HepG2 (cell line): Measurements from ENCODE around the gene HCRTR2. TPM values are rescaled to one million over a fixed set of nuclear protein-coding genes. Genes with fewer than 3 reads are reported as not detected.

ENCODE experiments used
- ATAC-seq: fragments of 200-7000 bp; cut with Tn5 transposase; 3 replicates; pipeline ENCODE4 v1.9.1; 2020; ENCODE audit warnings: mild to moderate bottlenecking, moderate library complexity
- BruUV-seq: library from RNA; stranded (reverse); fragments of 400-500 nt; replicated peaks from 2 replicates; lab custom pipeline; 2021; lab: Mats Ljungman, UMichigan
- CTCF ChIA-PET: fragments of 300-600 bp; formaldehyde crosslinking; extraction: SDS; loops from one replicate; lab custom pipeline; 2021; ENCODE audit warnings: low total read pairs, inconsistent platforms, low intra/inter-chr PET ratio; lab: Yijun Ruan, JAX
- POLR2A ChIA-PET: fragments of 350-600 bp; sonication (Branson Sonifier 250); formaldehyde crosslinking; loops from one replicate; lab custom pipeline; 2020; ENCODE audit warnings: antibody characterized with exemption, inconsistent platforms; lab: Yijun Ruan, JAX
- DNase-seq: peaks from one replicate; pipeline ENCODE4 v3.0.0-alpha.2; 2015; ENCODE audit warnings: low spot score
- FAIRE-seq: peaks from 3 replicates; lab custom pipeline; 2011; peaks lifted over from hg19 to GRCh38; lab: Jason Lieb, UNC
- H2AFZ ChIP-seq: one replicate; pipeline ENCODE4 v1.6.1; 2011; ENCODE audit warnings: low read length, inconsistent platforms
- H3K27ac ChIP-seq: fragments of 300-600 bp; 3 replicates; pipeline ENCODE4 v1.8.0; 2011; ENCODE audit warnings: mixed run types, mild to moderate bottlenecking, mixed read lengths, low read length, inconsistent platforms; ENCODE audit not compliant: insufficient read depth; ENCODE audit errors: extremely low read length
- H3K27me3 ChIP-seq, 2 experiments: fragments of 200-600 bp in 1 of 2; 2 replicates in 1 of 2; 3 replicates in 1 of 2; pipeline versions ENCODE4 v1.6.0 to v1.8.0; 2011; ENCODE audit warnings: low read length in 2 of 2, mild to moderate bottlenecking in 2 of 2, moderate library complexity in 2 of 2, inconsistent platforms in 1 of 2; ENCODE audit not compliant: insufficient read depth in 2 of 2, control insufficient read depth in 1 of 2
- H3K36me3 ChIP-seq, 2 experiments: fragments of 200-600 bp in 1 of 2; replicated peaks in 1 of 2; 2 replicates in 1 of 2; 3 replicates in 1 of 2; pipeline versions ENCODE4 v1.5.1 to v1.8.0; 2011; ENCODE audit warnings: low read length in 2 of 2, inconsistent platforms in 1 of 2; ENCODE audit not compliant: insufficient read depth in 2 of 2, control insufficient read depth in 1 of 2
- H3K4me1 ChIP-seq: 2 replicates; pipeline ENCODE4 v1.5.1; 2012; ENCODE audit warnings: low read length, inconsistent platforms; ENCODE audit not compliant: insufficient read depth
- H3K4me2 ChIP-seq: 2 replicates; pipeline ENCODE4 v1.6.0; 2011; ENCODE audit warnings: low read depth, low read length, inconsistent platforms
- H3K4me3 ChIP-seq, 3 experiments: fragments of 200-600 bp in 1 of 3; sonication (generic), shearing (Covaris generic) in 1 of 3; replicated peaks in 1 of 3; 2 replicates each; pipeline ENCODE4 v1.5.1; 2011 to 2016; ENCODE audit warnings: low read length in 3 of 3, inconsistent platforms in 2 of 3, low read depth in 2 of 3, mild to moderate bottlenecking in 2 of 3, control low read depth in 1 of 3, mixed read lengths in 1 of 3; ENCODE audit not compliant: insufficient read depth in 1 of 3
- H3K79me2 ChIP-seq: one replicate; pipeline ENCODE4 v1.6.1; 2011; ENCODE audit warnings: low read length, inconsistent platforms; ENCODE audit not compliant: insufficient read depth
- H3K9ac ChIP-seq: 2 replicates; pipeline ENCODE4 v1.6.0; 2011; ENCODE audit warnings: mild to moderate bottlenecking, low read depth, low read length, inconsistent platforms; ENCODE audit not compliant: insufficient read depth
- H3K9me3 ChIP-seq: 2 replicates; pipeline ENCODE4 v1.5.1; 2012; ENCODE audit warnings: mild to moderate bottlenecking, low read length
- H4K20me1 ChIP-seq: 2 replicates; pipeline ENCODE4 v1.6.0; 2011; ENCODE audit warnings: inconsistent platforms, mild to moderate bottlenecking, low read length, moderate library complexity; ENCODE audit not compliant: insufficient read depth
- ARHGAP35 ChIP-seq: sonication (generic); formaldehyde crosslinking; IDR thresholded peaks from 2 replicates; pipeline ENCODE4 v1.9.0; 2022; ENCODE audit warnings: mild to moderate bottlenecking, inconsistent platforms, moderate library complexity, missing genetic modification reagents, borderline replicate concordance
- ZKSCAN1 ChIP-seq: fragments of 150-350 bp; IDR thresholded peaks from 2 replicates; pipeline ENCODE4 v1.6.1; 2014; ENCODE audit warnings: low read length
- ZNF674 ChIP-seq: sonication (generic); formaldehyde crosslinking; IDR thresholded peaks from 2 replicates; pipeline ENCODE4 v1.5.0; 2020; ENCODE audit warnings: low read depth, mild to moderate bottlenecking, missing genetic modification reagents
- ZNF777 ChIP-seq: sonication (generic); formaldehyde crosslinking; IDR thresholded peaks from 2 replicates; pipeline ENCODE4 v1.4.0; 2020; ENCODE audit warnings: missing genetic modification reagents
- WGBS: methylation state at CpG from one replicate; pipeline ENCODE4 v1.1.6; 2017; ENCODE audit warnings: low lambda C conversion rate; 5-methylcytosine and 5-hydroxymethylcytosine counted together
- in situ Hi-C: cut with HindIII; loops from 2 replicates; pipeline ENCODE4 v1.10.0; 2017; ENCODE audit warnings: low pct_unique_long_range_greater_than_20kb; ENCODE audit not compliant: extremely low pct_ligation_motif_present
- intact Hi-C: fragments of 100-400 bp; cut with micrococcal nuclease; formaldehyde crosslinking; loops from one replicate; pipeline ENCODE4 v1.10.0; 2022; ENCODE audit not compliant: unreplicated experiment
- polyA plus RNA-seq, 8 experiments: library from polyadenylated mRNA; depleted of rRNA in 3 of 8; stranded (reverse) in 7 of 8; unstranded in 1 of 8; fragments of >200 nt; fragmentation: Illumina TruSeq in 4 of 8; extraction: Trizol in 4 of 8; gene quantifications; 2 replicates each; pipeline versions ENCODE4 v1.2.1 to v1.2.3, GENCODE V29; 2011 to 2016; ENCODE audit warnings: low read depth in 4 of 8, missing spikeins in 1 of 8, mixed read lengths in 1 of 8; ENCODE audit not compliant: insufficient read depth in 1 of 8
- total RNA-seq, 5 experiments: library from RNA; depleted of rRNA; stranded (reverse); fragments of >200 nt; fragmentation: Illumina TruSeq; extraction: Trizol; gene quantifications; 2 replicates each; pipeline ENCODE4 v1.2.3, GENCODE V29; 2016; ENCODE audit warnings: low read depth in 1 of 5
- TF ChIP-seq, protein P1 (sequence below): sonication (generic); formaldehyde crosslinking; IDR thresholded peaks from 2 replicates; pipeline ENCODE4 v1.8.1; 2022; ENCODE audit warnings: mild to moderate bottlenecking, missing genetic modification reagents
- TF ChIP-seq, protein P2 (sequence below): sonication (generic); formaldehyde crosslinking; IDR thresholded peaks from 2 replicates; pipeline ENCODE4 v1.5.0; 2020; ENCODE audit warnings: mild to moderate bottlenecking, missing genetic modification reagents
- TF ChIP-seq, protein P3 (sequence below): sonication (generic); formaldehyde crosslinking; IDR thresholded peaks from 2 replicates; pipeline ENCODE4 v1.5.0; 2020; ENCODE audit warnings: missing genetic modification reagents

HCRTR2 gene
- total and polyA plus RNA-seq, 2 of the 13 experiments (the other 11 are each of a cell fraction or from before 2014, with no cell fraction given): not detected

DNA sequence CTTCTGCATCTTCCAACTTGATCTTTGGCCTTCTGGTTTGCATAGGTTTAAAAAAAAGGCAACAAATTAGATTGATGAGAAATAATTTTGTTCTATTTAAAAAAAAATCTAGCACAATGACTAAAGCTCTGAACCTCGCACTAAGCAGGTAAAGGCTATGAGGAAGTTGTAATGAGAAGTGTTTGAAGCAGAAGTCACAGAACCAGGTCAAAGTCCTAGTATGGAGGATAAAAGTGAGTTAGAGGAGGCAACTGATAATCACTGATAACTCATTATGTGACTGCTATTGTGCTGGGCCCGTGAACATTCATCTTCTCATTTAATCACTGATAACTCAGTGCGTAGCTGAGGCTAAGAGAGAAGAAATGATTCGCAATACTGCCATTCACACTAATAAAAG lies 106.9 kb downstream of the HCRTR2 start:
- Histone ChIP-seq H3K27me3 (no peaks in the 10 kb centered on the region), H2AFZ (no peak overlapping the region), H3K4me3 (no peak overlapping the region), H3K9ac (no peak overlapping the region), H3K4me1 (no peaks in the 10 kb centered on the region), H4K20me1 (no peaks in the 10 kb centered on the region), H3K4me2 (no peak overlapping the region), H3K27ac (no peak overlapping the region), H3K9me3 (no peaks in the 10 kb centered on the region)
- CTCF ChIA-PET: no interaction called here
- in situ Hi-C loops: loop anchor here (25.0 kb wide), 2 partner anchors 681 to 1006 kb away; no protein-coding TSS in a partner anchor
- no TSS peak for BruUV-seq
- whole genome bisulfite sequencing: 1% methylated on average over 4 of the region's 4 CpGs
- TF ChIP-seq, protein P1, sequence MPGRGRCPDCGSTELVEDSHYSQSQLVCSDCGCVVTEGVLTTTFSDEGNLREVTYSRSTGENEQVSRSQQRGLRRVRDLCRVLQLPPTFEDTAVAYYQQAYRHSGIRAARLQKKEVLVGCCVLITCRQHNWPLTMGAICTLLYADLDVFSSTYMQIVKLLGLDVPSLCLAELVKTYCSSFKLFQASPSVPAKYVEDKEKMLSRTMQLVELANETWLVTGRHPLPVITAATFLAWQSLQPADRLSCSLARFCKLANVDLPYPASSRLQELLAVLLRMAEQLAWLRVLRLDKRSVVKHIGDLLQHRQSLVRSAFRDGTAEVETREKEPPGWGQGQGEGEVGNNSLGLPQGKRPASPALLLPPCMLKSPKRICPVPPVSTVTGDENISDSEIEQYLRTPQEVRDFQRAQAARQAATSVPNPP (CRISPR knock-in tag): no peak
- no peak for TF ChIP-seq ZNF674 (CRISPR knock-in tag)
- no peak for TF ChIP-seq ARHGAP35 (CRISPR knock-in tag)
- no peak for TF ChIP-seq ZNF777
- TF ChIP-seq, protein P2, sequence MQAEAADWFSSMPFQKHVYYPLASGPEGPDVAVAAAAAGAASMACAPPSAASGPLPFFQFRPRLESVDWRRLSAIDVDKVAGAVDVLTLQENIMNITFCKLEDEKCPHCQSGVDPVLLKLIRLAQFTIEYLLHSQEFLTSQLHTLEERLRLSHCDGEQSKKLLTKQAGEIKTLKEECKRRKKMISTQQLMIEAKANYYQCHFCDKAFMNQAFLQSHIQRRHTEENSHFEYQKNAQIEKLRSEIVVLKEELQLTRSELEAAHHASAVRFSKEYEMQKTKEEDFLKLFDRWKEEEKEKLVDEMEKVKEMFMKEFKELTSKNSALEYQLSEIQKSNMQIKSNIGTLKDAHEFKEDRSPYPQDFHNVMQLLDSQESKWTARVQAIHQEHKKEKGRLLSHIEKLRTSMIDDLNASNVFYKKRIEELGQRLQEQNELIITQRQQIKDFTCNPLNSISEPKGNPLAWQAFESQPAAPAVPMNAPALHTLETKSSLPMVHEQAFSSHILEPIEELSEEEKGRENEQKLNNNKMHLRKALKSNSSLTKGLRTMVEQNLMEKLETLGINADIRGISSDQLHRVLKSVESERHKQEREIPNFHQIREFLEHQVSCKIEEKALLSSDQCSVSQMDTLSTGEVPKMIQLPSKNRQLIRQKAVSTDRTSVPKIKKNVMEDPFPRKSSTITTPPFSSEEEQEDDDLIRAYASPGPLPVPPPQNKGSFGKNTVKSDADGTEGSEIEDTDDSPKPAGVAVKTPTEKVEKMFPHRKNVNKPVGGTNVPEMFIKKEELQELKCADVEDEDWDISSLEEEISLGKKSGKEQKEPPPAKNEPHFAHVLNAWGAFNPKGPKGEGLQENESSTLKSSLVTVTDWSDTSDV (CRISPR knock-in tag): no peak
- TF ChIP-seq, protein P3, sequence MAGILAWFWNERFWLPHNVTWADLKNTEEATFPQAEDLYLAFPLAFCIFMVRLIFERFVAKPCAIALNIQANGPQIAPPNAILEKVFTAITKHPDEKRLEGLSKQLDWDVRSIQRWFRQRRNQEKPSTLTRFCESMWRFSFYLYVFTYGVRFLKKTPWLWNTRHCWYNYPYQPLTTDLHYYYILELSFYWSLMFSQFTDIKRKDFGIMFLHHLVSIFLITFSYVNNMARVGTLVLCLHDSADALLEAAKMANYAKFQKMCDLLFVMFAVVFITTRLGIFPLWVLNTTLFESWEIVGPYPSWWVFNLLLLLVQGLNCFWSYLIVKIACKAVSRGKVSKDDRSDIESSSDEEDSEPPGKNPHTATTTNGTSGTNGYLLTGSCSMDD (CRISPR knock-in tag): no peak
- TF ChIP-seq ZKSCAN1: no peak
- TF ChIP-seq, all 625 proteins: peak for 0
- intact Hi-C loops: loop anchor here (10.0 kb wide), 1 partner anchor 244 kb away; no protein-coding TSS in a partner anchor
- no peak for FAIRE-seq
- POLR2A ChIA-PET: no interaction called here
- no peak for DNase-seq
- no peaks in the 10 kb centered on the region for H3K79me2 ChIP-seq
- no peaks in the 10 kb centered on the region for H3K36me3 ChIP-seq
- ATAC-seq: no peak
